Activated CD4-positive, alpha-beta T cell treated with anti-CD3 and anti-CD28 coated beads, Interleukin-2, amount 50 U/mL, for 1 hour (primary cell): Measurements from ENCODE around the gene SPCS3.
"Not testable (repeated sequence)": the region's sequence is repeated elsewhere in the genome, so short reads cannot be mapped to it uniquely, and the experiment has no call there.

Experiments
- DNase-seq: peaks from one replicate; pipeline ENCODE4 v3.0.0-alpha.2; 2020

SPCS3 gene

GRCh38 chr4:176319704-176320339 is at the start of gene SPCS3:
Gene SPCS3 (plus strand): TSS chr4:176319966. CDS start chr4:176320077, 111 bp downstream.
- DNase-seq, result peak; percentile 95

GRCh38 chr4:176270669-176271068 is 49.1 kb upstream of the SPCS3 start:
- DNase-seq, result no peak

DNA sequence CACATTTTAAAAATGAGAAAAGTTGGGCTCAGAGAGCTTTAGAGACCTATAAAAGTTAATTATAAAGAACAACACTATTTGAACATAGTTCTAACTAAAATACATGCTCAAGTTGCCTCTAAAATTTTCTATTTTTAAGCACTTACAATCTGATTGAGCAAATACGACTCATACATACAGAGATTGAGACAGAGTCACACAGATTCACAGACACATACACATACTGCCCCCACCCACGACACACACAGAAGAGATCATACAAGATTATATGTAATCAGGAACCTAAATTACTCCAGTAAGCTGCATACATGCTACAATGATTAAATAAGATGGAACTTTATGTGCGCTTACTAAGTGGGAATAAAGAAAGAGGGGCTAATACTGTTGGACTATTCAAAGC is 48.0 kb upstream of the SPCS3 start:
- no peak for DNase-seq

GRCh38 chr4:176272799-176273198 is 47.0 kb upstream of the SPCS3 start:
- DNase-seq, result no peak

GRCh38 chr4:176273736-176274135 is 46.0 kb upstream of the SPCS3 start:
- no peak for DNase-seq

- DNase-seq, result no peak
These were observed 45.3 kb upstream of the SPCS3 start for GRCh38 chr4:176274441-176274840.

GRCh38 chr4:176276710-176277109 is 43.1 kb upstream of the SPCS3 start:
- DNase-seq, result no peak

- peak; percentile 2 for DNase-seq
These were observed 42.4 kb upstream of the SPCS3 start for GRCh38 chr4:176277162-176277904.

DNA sequence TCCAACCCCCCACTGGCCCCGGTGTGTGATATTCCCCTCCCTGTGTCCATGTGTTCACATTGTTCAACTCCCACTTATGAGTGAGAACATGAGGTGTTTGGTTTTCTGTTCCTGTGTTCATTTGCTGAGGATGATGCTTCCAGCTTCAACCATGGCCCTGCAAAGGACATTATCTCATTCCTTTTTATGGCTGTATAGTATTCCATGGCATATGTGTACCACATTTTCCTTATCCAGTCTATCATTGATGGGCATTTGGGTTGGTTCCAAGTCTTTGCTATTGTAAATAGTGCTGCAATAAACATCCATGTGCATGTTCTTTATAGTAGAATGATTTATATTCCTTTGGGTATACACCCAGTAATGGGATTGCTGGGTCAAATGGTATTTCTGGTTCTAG is 40.2 kb upstream of the SPCS3 start:
- DNase-seq, result not testable (repeated sequence)

GRCh38 chr4:176286728-176287127 is 33.0 kb upstream of the SPCS3 start:
- no peak for DNase-seq

DNA sequence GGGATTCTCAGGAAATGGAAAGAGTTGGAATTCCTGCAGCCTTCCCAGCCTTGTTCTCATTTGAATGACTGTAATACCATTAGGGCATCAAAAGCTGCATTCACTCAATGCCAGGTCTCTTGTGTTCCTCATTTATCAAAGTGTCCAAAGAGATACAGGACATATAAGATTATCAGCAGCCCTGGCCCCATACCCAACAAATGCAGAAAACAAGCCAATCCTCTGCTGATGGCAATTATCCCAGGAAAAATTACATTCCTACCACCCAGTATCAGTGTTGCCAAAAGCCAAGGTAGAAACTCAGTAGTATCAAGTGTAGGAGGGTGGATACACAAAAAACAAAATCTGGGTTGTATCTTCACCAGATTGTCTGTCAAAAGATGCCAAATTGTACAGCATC is 32.2 kb upstream of the SPCS3 start:
- DNase-seq, result no peak

DNA sequence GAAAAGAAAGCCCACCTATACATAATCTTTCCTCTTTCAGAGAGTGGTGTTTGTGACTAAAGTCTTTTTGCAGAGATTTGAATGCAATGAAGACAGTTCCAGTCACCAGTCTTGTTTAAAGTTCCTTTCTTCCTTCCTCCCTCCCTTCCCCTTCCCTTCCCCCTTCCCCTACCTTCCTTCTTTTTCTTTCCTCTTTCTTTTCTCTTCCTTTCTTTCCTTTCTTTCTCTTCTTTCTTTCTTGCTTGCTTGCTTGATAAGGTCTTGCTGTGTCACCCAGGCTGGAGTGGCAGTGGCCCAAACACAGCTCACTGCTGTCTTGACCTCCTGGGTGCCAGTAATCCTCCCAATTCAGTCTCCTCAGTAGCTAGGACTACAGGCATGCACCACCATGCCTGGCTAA is 31.7 kb upstream of the SPCS3 start:
- DNase-seq, result no peak

DNA sequence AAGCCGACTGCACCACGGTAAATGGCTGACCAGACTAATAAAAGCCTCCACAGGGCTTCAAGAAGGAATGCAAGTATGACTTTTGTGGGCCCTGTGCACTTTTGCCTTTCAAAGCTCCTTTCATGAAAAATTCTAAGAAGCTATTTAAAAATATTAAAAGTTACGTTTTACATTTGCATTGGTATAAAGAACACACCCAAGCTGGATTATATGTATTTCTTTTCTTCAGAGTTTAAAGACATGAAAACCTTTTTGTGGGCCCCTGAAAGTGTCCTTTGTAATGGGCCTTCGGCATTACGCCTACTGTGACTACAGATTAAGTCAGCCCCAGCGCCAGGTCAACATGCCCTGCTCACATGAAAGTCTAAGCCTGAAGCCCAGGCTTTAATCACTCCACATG is 30.2 kb upstream of the SPCS3 start:
- no peak for DNase-seq

DNA sequence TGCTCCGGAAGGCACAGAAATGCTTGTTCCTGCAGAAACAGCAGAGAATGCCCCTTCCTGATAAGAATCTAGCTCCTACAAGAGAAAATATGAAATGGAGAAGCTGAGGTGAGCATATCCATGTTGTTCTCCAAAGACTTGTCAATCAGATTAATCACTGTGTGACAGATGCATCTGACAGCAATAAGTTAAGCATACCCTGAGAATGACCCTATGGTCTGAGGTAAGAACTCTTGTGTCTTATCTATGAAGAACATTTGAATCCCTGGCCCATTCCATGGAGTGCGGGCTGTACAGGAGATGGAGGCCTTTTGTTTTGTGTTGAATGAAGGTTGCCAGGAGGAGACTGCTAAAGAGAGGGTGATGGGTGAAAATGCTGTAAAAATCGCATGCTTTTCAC is 29.2 kb upstream of the SPCS3 start:
- DNase-seq, result no peak

GRCh38 chr4:176291748-176292147 is 28.0 kb upstream of the SPCS3 start:
- DNase-seq, result no peak

DNA sequence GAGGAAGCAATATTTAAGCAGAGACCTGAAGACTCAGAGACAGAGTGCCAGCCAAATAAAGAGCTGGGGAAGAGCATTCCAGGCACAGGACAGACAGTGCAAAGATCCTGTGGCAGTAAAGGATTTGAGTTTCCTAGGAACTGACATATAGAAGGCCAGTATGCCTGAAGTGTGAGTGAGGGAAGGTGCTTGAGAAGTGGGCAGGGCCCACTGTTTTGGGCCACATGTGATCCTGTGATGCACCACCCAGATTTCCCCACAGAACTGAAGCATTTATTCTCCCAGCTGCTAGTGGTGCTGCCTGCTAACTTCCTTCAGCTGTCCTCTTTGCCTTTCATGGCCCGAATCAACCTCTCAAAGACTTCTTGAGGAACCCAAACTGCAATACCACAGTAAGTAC is 26.8 kb upstream of the SPCS3 start:
- DNase-seq, result no peak

GRCh38 chr4:176293660-176294059 is 26.1 kb upstream of the SPCS3 start:
- DNase-seq, result no peak

DNA sequence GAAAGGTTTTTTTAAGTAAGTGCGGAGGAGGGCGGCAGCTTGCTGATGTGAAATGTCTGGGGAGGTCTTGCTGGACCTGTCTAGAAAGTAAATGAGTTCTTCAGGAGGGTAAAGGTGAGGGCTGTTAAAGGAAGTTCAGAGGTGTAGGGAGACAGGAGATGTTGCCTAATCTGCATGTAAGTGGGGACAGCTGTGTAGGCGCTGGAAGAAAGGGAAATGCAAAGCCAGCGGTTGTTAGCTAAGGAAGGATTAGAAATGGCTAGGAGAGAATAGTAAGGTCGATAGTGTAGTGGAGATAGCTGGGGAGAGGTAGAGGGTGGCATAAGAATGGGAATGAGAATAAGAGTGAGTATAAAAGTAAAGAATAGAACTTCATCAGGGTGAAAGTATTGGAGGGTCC is 23.9 kb upstream of the SPCS3 start:
- DNase-seq, result not testable (repeated sequence)

DNA sequence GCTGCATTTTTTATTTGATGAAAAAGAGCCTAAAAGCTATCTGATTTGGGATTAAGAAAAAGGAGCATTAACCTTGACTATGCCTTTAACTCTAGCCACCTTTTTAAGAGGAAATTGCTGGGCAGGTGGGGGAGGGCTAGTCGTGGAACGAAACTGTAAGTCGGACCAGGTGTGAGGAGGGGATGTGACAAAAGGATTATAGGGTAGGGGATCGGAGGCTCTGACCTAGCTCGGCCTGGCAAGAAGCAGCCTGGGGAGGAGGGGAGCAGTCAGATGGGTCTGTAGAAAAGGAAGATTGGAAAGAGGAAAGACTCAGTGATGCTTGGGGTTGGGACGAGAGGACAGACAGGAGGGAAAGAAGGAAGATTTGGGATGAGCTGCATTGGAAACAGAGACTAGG is 21.1 kb upstream of the SPCS3 start:
- DNase-seq, result no peak

DNA sequence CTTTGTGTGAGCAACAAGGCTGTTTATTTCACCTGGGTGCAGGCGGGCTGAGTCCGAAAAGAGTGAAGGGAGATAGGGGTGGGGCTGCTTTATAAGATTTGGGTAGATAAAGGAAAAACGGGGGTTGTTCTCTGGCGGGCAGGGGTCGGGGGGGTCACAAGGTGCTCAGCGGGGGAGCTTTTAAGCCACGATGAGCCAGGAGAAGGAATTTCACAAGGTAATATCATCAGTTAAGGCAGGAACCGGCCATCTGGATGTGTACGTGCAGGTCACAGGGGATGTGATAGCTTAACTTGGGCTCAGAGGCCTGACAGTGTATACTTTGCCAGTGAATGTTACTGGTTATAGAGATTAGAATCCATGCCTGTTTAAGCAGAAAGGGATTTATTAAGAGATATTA is 19.7 kb upstream of the SPCS3 start:
- no peak for DNase-seq

DNA sequence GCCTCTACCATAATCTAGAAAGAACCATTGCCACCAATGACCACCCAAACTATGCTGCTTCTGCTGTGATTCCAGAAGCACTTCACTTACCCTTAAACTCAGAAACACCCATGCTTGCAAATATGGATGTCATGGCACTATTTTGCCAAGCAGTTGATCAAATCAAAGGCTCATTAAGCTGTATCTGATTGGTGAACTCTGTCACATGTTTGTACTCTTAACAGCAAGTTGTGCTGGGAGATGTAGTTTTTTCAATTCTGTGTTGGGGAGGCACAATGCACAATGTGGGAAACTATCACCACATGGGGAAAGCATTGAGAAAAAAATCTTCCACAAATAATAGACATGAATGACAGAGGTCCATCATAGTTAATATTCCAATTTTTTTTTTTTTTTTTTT is 19.2 kb upstream of the SPCS3 start:
- DNase-seq, result no peak

DNA sequence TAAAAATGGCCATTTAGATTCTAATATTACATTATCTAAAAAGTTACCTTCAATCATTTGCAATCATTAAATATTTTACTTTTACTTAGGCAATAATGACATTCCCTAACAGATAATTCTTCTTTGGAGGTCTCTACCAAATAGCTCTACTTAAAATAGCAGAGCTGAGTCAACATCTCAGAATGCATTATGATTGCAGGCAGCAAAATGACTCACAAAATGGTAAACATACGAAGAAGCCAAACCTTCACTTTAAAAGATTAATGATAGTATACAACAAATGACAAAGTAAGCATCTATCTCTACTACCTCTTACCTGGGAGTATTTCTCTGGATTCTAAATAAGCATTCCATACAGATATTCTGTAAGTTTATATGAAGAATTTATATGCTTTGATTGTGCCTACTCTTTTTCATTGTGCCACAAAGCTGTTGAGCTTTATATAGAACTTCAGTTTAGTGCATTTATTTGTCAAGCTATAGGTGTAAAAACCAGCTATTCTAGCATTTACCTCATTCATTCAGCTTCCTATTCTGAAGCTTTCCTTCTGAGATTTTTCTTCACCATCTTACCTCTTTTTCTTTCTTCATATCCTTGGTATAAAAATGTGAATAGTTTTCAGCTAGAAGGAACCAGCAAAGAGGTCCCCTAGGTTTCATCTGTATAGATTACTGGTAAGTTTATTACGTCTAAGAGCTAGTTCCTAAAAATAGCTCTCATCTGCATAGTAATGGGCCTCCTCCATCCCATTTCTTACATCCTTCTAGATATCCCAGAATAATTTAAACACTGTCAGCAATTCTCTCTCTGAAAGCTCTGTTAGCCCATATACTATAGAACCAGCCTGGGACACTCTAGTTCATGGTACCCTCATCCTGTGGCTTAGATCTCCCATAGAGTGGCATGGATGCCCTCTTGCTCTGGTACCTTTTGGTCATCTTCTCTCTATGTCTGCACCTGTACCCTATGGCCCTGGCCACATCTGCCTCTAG is 17.2 kb upstream of the SPCS3 start:
- no peak for DNase-seq

DNA sequence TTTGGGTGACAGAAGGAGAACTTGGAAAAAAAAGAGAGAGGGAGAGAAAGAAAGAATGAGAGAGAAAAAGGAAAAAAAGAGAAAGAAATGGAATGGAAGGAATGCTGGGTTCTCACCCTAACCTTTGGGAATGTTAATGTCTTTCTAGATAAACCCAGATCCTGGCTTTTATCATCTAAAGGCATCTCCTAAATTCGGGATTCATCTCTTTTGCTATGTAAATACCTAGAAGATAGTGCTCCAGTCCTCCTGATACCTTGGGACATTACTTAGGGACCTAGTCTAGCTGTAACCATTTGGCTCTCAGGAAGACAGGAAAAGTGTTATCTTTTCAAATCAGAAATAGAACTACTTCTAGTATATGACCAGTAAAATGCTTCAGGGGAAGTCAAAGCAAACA is 15.8 kb upstream of the SPCS3 start:
- no peak for DNase-seq
